RWPE1 (cell line): ENCODE data around the gene DCX.

Source experiments
- CTCF ChIA-PET: fragments of 350-600 bp; sonication (Branson Sonifier 250); formaldehyde crosslinking; extraction: SDS; loops from one replicate; lab custom pipeline; 2021; lab: Yijun Ruan, JAX
- POLR2A ChIA-PET: fragments of 400-600 bp; formaldehyde crosslinking; extraction: SDS; loops from one replicate; lab custom pipeline; 2020; ENCODE audit warnings: antibody characterized with exemption; ENCODE audit not compliant: low non-redundant PET; lab: Yijun Ruan, JAX
- DNase-seq: peaks from one replicate; pipeline ENCODE4 v3.0.0; 2012; ENCODE audit warnings: low spot score
- H3K27ac ChIP-seq: fragments of 450-650 bp; 2 replicates; pipeline ENCODE4 v1.5.1; 2017
- TF ChIP-seq, protein P1 (sequence below): fragments of 450-650 bp; conservative IDR thresholded peaks from 2 replicates; pipeline ENCODE4 v1.5.1; 2017; ENCODE audit warnings: low read depth, mild to moderate bottlenecking

DCX gene

DNA sequence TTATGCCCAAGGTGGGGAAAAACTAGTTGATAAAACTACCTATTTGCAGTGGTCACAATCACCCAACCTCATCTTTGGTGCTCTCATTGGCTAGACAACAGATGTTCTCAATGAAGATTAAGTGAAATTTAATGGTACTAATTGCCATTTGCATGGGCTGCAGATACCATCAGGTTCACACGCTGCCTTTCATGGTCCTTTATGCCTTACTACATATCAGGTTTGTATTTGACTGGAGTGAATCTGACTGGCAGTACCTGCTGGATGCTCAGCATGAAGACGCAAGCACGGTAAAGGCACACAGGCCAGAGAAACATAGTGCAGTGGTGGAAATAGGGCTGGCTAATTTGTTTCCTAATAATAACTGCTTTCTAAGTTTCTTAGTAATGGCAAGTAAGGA lies 48.3 kb downstream of the DCX start:
- no peak for DNase-seq
- TF ChIP-seq, protein P1, sequence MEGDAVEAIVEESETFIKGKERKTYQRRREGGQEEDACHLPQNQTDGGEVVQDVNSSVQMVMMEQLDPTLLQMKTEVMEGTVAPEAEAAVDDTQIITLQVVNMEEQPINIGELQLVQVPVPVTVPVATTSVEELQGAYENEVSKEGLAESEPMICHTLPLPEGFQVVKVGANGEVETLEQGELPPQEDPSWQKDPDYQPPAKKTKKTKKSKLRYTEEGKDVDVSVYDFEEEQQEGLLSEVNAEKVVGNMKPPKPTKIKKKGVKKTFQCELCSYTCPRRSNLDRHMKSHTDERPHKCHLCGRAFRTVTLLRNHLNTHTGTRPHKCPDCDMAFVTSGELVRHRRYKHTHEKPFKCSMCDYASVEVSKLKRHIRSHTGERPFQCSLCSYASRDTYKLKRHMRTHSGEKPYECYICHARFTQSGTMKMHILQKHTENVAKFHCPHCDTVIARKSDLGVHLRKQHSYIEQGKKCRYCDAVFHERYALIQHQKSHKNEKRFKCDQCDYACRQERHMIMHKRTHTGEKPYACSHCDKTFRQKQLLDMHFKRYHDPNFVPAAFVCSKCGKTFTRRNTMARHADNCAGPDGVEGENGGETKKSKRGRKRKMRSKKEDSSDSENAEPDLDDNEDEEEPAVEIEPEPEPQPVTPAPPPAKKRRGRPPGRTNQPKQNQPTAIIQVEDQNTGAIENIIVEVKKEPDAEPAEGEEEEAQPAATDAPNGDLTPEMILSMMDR = no peak
- ChIA-PET CTCF (no interaction called here), POLR2A (no interaction called here)
- H3K27ac ChIP-seq = no peak overlapping the region

DNA sequence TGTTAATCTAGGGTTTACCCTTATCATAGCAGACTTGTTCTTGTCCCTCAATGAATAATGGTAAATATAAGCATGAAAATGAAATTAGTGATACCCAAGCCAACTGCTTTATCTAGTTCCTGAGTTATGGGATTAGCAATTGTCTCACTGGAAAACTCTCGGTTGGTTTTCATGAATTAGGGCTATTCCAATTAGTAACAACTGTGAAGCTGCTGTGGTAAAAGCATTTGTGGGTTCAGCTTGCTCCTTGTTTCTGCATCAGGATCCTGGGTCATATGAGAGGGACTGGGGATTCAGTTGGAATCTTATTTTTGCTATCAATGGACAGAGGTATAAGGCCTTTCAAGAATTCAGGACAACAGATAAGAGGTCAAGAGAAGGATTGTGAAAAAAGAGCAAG lies 50.2 kb downstream of the DCX start:
- H3K27ac ChIP-seq = no peak overlapping the region
- ChIA-PET CTCF (no interaction called here), POLR2A (no interaction called here)
- no peak for DNase-seq
- TF ChIP-seq, protein P1 = no peak

DNA sequence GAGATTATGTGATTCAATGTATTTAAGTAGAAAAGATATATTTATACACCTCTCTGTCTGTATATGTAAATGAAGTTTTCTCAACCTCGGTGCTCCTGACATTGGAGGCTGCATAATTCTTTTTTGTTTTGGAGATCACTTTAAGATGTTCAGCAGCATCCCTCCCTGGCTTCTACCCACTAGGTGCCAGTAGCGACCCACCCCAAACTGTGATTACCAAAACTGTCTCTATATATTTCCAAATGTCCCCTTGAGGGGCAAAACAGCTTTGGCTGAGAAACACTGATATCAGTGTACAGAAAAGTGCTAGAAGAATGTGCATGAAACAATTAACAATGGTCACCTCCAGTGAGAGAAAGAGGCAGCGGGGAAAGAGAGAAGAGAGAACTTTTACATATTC lies 51.2 kb downstream of the DCX start:
- TF ChIP-seq, protein P1 = no peak
- no peak for DNase-seq
- CTCF ChIA-PET = interaction anchor here (0.7 kb wide), 1 partner anchor 333 kb away, joined by 3 read pairs; no protein-coding TSS in a partner anchor
- POLR2A ChIA-PET = no interaction called here
- H3K27ac ChIP-seq = no peak overlapping the region

DNA sequence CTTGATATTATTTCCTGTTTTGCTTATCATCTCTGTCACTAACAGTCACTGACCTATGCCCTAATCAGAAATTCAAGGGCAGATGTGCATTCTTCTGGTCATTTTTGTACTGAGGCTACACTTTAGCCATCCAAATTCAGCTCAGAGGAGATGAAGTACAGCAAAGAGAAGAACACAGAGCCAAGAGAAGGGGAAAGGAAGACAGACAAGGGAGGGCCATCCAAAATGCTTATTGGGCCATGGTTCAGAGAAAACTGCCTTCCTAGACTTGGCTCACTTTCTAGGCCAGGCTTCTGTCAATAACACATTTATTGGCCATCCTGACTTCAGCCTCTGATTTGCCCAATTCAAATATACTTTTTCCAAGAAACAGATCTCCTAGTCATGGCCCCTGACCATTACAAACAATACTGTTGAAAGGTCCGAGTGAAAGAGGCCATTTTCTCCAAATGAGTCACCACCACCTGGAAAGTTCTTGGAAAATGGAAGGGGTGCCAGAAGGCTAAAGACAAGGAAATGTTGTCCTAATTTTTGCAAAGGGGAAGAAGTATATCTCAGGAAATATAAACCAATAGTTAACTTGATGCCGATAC lies 56.4 kb downstream of the DCX start:
- no peak for DNase-seq
- CTCF ChIA-PET = no interaction called here
- TF ChIP-seq, protein P1 = no peak
- no peak overlapping the region for H3K27ac ChIP-seq
- POLR2A ChIA-PET = no interaction called here

DNA sequence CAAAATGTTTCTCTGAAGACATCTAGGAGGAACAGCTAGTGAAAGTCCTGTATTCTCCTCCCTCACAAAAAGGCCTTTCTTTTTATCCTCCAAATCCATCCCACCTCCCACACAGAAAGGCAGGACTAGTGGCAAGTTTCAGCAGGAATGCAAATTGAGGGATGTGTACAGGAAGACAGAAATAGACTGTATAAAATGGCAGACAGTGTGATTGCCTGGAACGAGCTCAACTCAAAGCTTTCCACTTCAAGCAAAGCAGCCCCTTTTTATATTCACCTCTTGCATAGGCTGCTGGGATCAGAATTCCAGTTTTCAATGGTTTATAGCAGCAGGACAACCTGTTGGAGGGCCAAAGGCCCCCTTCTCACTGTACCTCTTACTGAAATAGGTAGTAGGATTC lies 57.5 kb downstream of the DCX start:
- CTCF ChIA-PET = no interaction called here
- no peak overlapping the region for H3K27ac ChIP-seq
- POLR2A ChIA-PET = no interaction called here
- DNase-seq = no peak
- TF ChIP-seq, protein P1 = no peak

DNA sequence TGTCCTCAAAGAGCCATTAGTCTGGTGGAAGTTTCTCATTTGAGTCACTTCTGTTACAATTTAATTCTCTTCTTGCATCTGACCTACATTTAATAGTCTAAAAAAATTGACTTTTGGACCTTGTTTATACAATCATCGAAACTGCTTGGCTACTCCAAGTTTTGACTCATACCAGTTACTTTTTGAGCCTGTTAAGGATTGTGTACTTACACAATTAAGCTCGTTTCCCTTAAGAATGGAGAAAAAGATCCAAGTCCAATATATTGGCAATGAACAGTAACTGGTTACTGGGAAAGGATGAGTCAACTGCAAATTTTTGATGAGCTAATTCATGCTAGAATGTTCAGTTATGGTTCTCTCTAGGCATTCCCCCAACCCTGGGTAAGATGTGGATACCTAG lies 58.2 kb downstream of the DCX start:
- no peak overlapping the region for H3K27ac ChIP-seq
- ChIA-PET POLR2A (no interaction called here), CTCF (no interaction called here)
- TF ChIP-seq, protein P1 = no peak
- no peak for DNase-seq

DNA sequence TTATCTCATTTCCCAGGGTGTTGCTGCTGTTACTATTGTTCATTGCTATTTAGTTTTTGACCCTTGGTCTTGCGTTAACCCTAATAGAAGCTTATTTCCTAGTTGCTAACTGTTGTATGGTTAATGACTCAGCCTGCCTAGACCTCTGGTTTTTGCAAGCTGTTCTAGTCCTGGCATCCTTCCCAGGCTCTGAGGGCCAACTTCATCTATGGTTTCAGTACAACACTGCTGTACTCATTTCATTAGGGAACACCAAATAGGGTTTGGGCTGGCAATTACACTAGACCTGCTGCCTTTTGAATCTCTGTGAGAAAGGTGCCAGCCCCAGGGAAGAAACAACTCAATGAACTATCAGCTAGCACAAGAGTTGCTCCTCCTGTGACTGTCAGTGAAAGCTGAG lies 59.6 kb downstream of the DCX start:
- no peak overlapping the region for H3K27ac ChIP-seq
- CTCF ChIA-PET = no interaction called here
- POLR2A ChIA-PET = no interaction called here
- DNase-seq = no peak
- TF ChIP-seq, protein P1 = no peak
